Epidermal melanocyte (primary cell): ENCODE measurements around the gene FAAP24.
"Not testable (repeated sequence)": the region's sequence is repeated elsewhere in the genome, so short reads cannot be mapped to it uniquely, and the experiment has no call there.

Source experiments
- DNase-seq: peaks from one replicate; pipeline ENCODE4 v3.0.0; 2011; ENCODE audit warnings: low spot score; ENCODE audit not compliant: insufficient read length

The FAAP24 gene

DNA sequence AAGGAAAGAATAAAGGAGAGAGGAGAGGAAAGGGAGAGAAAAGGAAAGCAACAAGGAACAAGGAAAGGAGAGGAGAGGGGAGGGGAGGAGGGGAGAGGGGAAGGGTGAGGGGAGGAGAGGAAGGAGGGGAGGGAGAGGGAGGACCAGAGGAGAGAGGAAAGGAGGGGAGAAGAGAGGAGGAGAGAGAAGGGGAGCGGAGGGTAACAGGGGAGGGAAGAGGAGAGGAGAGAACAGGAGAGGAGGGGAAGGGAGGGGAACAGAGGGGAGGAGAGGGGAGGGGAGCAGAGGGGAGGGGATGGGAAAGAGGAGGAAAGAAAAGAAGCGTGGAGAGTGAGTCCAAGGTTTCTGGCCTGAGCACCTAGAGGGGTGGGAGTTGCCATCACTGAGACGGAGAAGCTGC, 26.7 kb downstream of the FAAP24 start:
- no peak for DNase-seq

DNA sequence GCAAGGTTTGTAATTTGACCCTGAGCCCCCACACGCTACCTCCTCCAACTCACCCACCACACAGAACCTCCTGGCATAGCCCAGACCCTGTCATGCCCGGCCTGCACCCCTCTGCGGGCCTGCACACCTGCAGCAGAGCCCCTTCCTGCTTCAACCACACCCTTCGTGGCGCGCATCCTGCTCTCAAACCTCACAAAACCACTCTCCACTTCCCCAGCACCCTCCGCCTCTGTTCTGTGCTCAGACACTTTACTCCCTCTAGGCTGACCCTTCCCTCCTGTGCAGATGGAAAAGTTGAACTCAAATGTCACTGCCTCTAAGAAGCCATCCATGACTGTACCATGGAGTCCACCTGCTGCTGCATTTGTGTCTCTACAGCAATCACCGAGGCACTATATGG, 28.5 kb downstream of the FAAP24 start:
- no peak for DNase-seq

DNA sequence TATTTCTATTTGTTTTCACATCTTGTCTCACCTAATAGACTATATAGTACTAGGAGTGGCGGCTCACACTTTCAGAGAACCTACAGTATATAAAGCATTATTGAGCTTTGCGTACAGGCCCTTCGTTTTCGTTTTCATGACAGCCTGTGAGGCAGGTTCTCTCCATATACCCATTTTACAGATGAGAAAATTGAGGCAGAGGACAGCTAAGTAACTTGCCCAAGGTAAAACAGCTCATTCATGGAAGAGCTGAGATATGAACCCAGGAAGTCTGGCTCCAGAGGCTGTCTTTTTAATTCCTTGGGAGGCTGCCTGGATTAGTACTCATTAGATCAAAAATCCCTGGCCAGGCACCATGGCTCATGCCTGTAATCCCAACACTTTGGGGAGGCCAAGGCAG, 28.9 kb downstream of the FAAP24 start:
- DNase-seq, result no peak

DNA sequence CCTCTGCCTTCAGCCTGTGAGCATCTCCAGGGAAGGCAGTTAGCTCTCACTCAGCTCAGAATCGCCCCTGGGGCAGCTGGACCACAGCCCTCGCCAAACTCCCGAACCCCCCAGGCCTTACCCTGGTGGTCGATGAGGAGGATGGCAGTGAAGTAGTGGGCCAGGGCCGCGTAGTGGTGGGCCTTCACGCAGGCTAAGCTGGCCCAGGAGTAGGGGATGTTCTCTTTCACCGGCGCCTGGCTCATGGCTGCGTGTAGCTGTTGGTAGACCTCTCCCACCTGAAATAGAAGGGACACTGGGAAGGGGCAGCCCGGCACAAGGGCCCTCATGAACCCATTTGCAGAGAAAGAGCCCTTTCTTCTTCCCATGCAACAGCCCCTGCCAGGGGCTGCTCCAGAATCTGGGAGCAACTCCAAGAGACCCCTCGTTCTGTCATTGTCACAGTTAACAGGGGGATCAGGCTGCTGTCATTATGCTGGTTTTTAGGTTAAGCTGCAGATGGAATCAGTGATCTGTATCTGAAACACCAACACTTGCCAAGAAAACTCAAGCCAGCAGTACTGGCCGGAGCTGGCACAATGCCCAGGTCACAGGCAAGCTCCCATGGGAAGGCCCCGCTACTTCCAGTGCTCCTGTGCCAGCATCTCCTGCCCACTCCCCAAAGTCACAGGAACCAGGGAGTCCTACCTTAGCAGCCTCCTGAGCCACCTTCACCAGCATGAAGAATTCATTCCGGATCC, 30.3 kb downstream of the FAAP24 start:
- not testable (repeated sequence) for DNase-seq

DNA sequence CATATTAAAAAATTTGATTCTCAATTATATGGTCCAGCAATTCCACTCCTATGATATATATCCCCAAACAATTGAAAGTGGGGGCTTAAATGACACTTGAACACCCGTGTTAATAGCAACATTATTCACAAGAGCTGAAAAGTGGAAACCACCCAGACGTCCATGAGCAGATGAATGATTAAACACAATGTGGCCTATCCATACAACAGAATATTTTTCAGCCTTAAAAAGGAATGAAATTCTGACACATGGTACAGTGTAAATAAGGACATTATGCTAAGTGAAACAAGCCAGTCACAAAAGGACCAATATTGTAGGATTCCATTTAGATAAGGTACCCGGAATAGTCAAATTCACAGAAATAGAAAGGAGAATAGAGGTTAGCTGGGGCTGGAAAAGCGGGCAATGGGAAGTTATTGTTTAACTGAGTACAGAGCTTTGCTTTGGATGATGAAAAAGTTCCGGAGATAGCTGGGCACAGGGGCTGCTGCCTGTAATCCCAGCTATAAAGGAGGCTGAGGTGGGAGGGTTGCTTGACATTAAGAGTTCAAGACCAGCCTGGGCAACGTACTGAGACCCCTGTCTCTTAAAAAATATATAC, 31.5 kb downstream of the FAAP24 start:
- not testable (repeated sequence) for DNase-seq

DNA sequence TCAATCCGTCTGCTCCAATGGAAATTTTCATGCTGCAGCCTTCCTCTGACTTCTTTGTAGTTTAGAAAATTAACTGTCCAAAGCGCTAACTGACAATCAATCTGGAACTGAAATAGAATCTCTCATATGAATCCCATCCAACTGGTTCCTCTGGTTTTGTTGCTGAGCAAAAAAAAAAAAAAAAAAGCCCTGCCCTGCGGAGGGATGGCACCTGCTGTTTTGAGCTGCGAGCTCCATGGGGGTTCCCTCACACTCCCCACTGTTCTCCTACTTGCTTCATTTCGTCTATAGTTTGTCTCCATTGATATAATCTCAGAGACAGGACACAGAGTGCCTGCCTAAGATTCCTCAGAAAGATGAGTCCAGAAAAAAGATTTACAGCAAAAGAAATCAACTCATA, 33.4 kb downstream of the FAAP24 start:
- DNase-seq, result no peak

DNA sequence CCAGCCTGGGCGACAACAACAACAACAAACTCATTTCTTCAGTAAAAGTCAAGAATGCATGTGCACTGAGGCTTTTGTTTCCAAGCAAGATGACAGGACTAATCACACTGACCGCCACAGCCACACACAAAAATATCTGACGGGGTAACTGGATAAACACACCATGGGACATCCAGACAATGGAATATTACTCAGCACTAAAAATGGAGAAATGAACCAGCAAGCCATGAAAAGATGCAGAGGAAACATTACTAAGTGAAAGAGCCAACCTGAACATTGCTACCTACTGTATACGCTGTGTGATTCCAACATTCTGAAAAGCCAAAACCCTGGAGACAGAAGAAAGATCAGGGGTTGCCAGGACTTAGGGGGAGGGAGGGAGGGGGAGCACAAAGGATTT, 36.7 kb downstream of the FAAP24 start:
- no peak for DNase-seq

DNA sequence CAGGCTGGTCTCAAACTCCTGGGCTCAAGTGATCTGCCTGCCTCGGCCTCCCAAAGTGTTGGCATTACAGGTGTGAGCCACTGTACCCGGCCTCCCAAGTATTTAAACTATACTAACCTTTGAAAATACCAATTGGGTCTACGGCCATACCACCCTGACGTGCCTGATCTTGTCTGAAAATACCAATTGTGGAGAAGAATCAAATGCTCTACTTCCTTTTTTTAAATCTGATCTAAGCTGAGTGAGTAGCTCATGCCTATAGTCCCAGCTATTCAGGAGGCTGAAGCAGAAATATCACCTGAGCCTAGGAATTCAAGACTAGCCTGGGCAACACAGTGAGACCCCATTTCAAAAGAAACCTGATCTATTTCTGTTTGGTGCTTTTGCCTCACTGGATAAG, 38.8 kb downstream of the FAAP24 start:
- not testable (repeated sequence) for DNase-seq

DNA sequence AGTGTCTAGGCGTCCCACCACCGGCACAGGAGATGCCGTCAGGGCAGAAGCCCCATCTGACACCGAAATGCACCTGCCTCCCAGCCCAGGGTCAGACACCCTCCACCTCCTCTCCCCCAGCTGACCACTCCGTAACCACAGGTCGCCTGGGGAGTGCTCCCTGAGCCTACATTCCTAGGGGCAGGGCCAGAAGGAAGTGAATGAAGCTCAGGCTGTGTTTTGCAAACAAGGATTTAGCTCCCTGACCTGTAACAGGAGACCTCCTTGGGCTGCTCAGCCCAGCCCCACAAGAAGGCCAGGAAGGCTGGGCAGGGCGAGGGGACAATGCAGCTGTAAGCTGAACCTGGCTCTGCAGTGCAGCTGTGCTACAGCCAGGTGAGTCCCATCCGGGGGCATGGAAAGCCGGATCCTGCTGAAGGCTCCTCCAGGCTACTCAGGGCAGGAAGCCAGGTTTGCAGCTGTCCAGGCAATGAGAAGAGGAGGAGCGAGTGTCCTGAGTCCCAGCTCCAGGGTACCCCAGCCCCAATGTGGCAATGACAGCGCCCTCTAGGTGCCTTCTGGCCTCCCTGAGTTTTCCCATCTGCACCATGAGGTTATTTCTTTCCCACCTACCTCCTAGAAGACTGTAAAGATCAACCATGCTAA, 50.6 kb downstream of the FAAP24 start:
- no peak for DNase-seq

DNA sequence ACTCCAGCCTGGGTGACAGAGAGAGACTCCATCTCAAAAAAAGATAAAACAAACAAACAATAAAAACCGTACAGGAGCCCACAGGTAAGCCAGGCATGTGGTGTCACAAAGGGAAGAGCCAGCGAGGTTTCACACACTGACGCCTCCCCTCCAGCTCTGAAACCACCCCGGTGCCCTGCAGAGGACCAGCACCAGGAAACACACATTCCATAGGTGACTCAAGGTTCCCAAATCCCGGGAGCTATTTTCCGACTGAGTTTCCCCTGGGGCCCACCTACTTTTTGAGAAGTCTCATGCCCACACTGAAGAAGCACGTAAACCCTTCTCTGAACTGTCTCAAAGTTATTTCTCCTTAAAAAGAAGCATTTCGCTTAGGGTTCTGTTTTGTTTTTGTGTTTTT, 52.4 kb downstream of the FAAP24 start:
- no peak for DNase-seq

DNA sequence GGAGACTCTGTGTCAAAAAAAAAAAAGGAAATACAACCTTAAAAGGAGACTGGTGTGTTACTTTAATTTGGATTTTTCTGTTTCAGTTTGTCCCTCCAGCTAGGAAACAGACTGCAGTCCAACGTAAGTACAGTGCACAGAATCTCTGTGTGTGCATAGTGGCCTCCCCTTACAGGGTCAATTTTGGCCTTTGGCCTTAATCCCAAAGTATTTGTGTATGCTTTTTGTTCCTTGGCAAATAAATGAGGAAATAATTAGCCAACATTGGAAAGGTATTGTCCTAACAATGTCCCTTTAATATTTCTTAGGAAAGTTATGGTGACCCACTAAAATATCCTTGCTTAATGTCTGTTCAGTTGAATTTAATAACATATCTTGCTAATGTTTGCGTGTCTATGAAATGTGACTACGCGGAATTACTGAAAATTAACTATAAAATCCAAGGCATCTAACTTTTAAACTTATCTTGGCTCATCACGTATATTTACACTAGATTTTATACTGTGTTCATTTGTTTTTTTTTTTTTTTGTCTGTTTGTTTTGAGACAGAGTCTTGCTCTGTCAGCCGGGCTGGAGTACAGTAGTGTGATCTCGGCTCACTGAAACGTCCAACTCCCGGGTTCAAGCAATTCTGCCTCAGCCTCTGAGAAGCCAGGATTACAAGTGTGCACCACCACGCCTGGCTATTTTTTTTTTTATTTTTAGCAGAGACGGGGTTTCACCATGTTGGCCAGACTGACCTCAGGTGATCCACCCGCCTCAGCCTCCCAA, 53.6 kb downstream of the FAAP24 start:
- not testable (repeated sequence) for DNase-seq

DNA sequence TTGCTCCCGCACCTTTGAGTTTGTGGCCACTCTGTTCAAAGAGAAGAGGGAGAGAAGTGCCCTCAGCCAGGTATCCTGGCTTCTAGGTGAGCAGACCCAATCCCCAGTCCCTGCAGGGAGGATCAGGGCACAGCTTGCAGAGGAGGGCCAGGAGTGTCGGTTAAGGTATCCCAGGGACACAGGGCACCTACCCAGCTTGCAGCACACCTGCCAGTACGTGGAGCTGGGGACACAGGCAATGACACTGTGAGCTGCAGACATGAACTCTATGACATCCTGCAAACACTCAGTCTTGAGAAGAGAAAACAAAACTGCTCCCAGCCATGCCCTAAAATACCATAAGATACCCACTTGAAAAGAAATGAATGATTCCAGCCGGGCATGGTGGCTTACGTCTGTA, 54.6 kb downstream of the FAAP24 start:
- not testable (repeated sequence) for DNase-seq
